Fibroblast of lung (primary cell): Measurements from ENCODE around the gene TYW1.
"Not testable (repeated sequence)": the region's sequence is repeated elsewhere in the genome, so short reads cannot be mapped to it uniquely, and the experiment has no call there.

ENCODE experiments used
- CTCF ChIP-seq, 2 donors: IDR thresholded peaks in 1 of 2; conservative IDR thresholded peaks in 1 of 2; 1 replicate in 1 of 2; 2 replicates in 1 of 2; pipeline ENCODE4 v1.5.1; 2011 to 2012; ENCODE audit warnings: low read length in 2 of 2, control low read depth in 1 of 2, inconsistent platforms in 1 of 2, low read depth in 1 of 2, mild to moderate bottlenecking in 1 of 2
- EZH2 ChIP-seq: IDR thresholded peaks from 2 replicates; pipeline ENCODE4 v1.5.1; 2012; ENCODE audit warnings: low read length, control low read depth, mild to moderate bottlenecking; ENCODE audit errors: missing control alignments

- not testable (repeated sequence) for TF ChIP-seq CTCF (conservative IDR thresholded peaks at IDR 0.05 in 1 of 2, IDR thresholded peaks at IDR 0.05 in 1 of 2; ENCODE audit: low read depth in 1 of 2, low read length in 2 of 2); EZH2
Observed at GRCh38 chr7:67082880-67083279, 86.2 kb downstream of the TYW1 start.
